ENCODE measurements around the gene CSRP2.

GRCh38 chr12:76813972-76814371 is 64.8 kb downstream of the CSRP2 start:
- TF ChIP-seq SP1 (IDR thresholded peaks at IDR 0.05) (no peak), TARDBP (IDR thresholded peaks at IDR 0.05) (no peak), HDGF (IDR thresholded peaks at IDR 0.05; ENCODE audit: borderline replicate concordance) (no peak), SUZ12 (IDR thresholded peaks at IDR 0.05) (no peak), FOXA1 (IDR thresholded peaks at IDR 0.05) (no peak), FOXM1 (IDR thresholded peaks at IDR 0.05; ENCODE audit: borderline replicate concordance) (no peak), PKNOX1 (IDR thresholded peaks at IDR 0.05) (no peak), NFRKB (IDR thresholded peaks at IDR 0.05) (no peak)
